ENCODE results near the gene FRMD5.

DNA sequence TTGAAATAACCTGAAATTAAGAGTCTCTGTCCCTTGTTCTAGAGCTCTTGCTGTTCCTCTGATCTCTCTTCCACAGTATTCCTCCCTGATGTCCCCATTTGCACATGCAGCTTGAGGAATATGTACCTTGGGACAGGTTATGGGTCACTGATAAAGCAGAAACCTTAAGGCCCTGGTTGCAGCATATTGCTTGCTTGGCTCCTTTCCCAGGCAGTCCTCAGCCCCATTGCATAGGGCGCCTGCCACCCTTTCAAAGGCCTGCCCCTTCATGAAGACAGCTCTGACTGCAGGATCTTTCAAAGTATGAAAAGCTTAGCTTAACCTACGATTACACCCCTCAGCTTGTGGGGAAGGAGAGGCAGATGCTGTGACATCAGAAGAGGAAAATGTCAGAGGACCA, 316.6 kb downstream of the FRMD5 start:
- TF ChIP-seq, protein P1, sequence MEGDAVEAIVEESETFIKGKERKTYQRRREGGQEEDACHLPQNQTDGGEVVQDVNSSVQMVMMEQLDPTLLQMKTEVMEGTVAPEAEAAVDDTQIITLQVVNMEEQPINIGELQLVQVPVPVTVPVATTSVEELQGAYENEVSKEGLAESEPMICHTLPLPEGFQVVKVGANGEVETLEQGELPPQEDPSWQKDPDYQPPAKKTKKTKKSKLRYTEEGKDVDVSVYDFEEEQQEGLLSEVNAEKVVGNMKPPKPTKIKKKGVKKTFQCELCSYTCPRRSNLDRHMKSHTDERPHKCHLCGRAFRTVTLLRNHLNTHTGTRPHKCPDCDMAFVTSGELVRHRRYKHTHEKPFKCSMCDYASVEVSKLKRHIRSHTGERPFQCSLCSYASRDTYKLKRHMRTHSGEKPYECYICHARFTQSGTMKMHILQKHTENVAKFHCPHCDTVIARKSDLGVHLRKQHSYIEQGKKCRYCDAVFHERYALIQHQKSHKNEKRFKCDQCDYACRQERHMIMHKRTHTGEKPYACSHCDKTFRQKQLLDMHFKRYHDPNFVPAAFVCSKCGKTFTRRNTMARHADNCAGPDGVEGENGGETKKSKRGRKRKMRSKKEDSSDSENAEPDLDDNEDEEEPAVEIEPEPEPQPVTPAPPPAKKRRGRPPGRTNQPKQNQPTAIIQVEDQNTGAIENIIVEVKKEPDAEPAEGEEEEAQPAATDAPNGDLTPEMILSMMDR (IDR thresholded peaks at IDR 0.05; ENCODE audit: low read length), result no peak
- TF ChIP-seq EZH2 (optimal IDR thresholded peaks at IDR 0.05; ENCODE audit: low read depth, low read length), result no peak
- TF ChIP-seq EZH2phosphoT487 (IDR thresholded peaks at IDR 0.05; ENCODE audit: low read length), result no peak

Measured in MM.1S (cell line).